RPMI7951 (cell line): Measurements from ENCODE around the gene NFAT5. TPM values are rescaled to one million over a fixed set of nuclear protein-coding genes. Genes with fewer than 3 reads are reported as not detected.
"Not testable (repeated sequence)": the region's sequence is repeated elsewhere in the genome, so short reads cannot be mapped to it uniquely, and the experiment has no call there.

Source experiments
- DNase-seq: peaks from one replicate; pipeline ENCODE4 v3.0.0-alpha.2; 2012; ENCODE audit warnings: low read depth
- total RNA-seq: library from RNA; depleted of rRNA; stranded (reverse); fragments of >200 nt; shearing (Covaris generic); gene quantifications from 2 replicates; pipeline ENCODE4 v1.2.3, GENCODE V29; 2014

NFAT5 gene
- total RNA-seq, 1 experiment from 2014 or later, result 11.9 TPM

- no peak for DNase-seq
Observed at GRCh38 chr16:69703638-69704037, 137.9 kb downstream of the NFAT5 start.

GRCh38 chr16:69706256-69706974, 140.6 kb downstream of the NFAT5 start:
- no peak for DNase-seq

GRCh38 chr16:69706975-69707340, 141.2 kb downstream of the NFAT5 start:
- no peak for DNase-seq

GRCh38 chr16:69707920-69708683, 142.3 kb downstream of the NFAT5 start:
- no peak for DNase-seq

GRCh38 chr16:69709456-69710084, 143.8 kb downstream of the NFAT5 start:
- peak; percentile 69 for DNase-seq

- no peak for DNase-seq
Observed at GRCh38 chr16:69711115-69711740, 145.5 kb downstream of the NFAT5 start.

GRCh38 chr16:69712277-69712676, 146.5 kb downstream of the NFAT5 start:
- no peak for DNase-seq

- DNase-seq, result no peak
Observed at GRCh38 chr16:69712914-69713581, 147.3 kb downstream of the NFAT5 start.

- DNase-seq, result no peak
Observed at GRCh38 chr16:69717066-69717465, 151.3 kb downstream of the NFAT5 start.

GRCh38 chr16:69718111-69718764, 152.5 kb downstream of the NFAT5 start:
- no peak for DNase-seq

- DNase-seq, result no peak
Observed at GRCh38 chr16:69720822-69721430, 155.2 kb downstream of the NFAT5 start.

- no peak for DNase-seq
Observed at GRCh38 chr16:69721441-69721957, 155.7 kb downstream of the NFAT5 start.

- DNase-seq, result no peak
Observed at GRCh38 chr16:69724414-69724873, 158.7 kb downstream of the NFAT5 start.

GRCh38 chr16:69724981-69725479, 159.3 kb downstream of the NFAT5 start:
- DNase-seq, result peak; percentile 48

- no peak for DNase-seq
Observed at GRCh38 chr16:69725480-69726312, 159.9 kb downstream of the NFAT5 start.

GRCh38 chr16:69726313-69727060, 160.7 kb downstream of the NFAT5 start, which contains the start of gene NQO1:
NQO1 (minus strand) TSS chr16:69726560; CDS start chr16:69726439, 121 bp downstream.
- peak; percentile 99 for DNase-seq

GRCh38 chr16:69727916-69728270, 162.1 kb downstream of the NFAT5 start:
- DNase-seq, result peak; percentile 67

- DNase-seq, result not testable (repeated sequence)
Observed at GRCh38 chr16:69729030-69729429, 163.3 kb downstream of the NFAT5 start.
